Parathyroid adenoma (tissue), 2 donors: ENCODE data around the gene PCP2.

Source experiments
- H2AFZ ChIP-seq: fragments of 300-600 bp; sonication (generic); one replicate; pipeline ENCODE4 v1.7.0; 2017; ENCODE audit warnings: antibody characterized with exemption, mild to moderate bottlenecking
- H3K27ac ChIP-seq: fragments of 300-600 bp; sonication (generic); one replicate; pipeline ENCODE4 v1.7.0; 2017
- H3K27me3 ChIP-seq: fragments of 300-600 bp; sonication (generic); one replicate; pipeline ENCODE4 v1.7.0; 2017; ENCODE audit warnings: low read length; ENCODE audit not compliant: control insufficient read depth, insufficient read depth
- H3K36me3 ChIP-seq: fragments of 300-600 bp; sonication (generic); one replicate; pipeline ENCODE4 v1.7.0; 2017; ENCODE audit warnings: low read length; ENCODE audit not compliant: control insufficient read depth, insufficient read depth
- H3K4me1 ChIP-seq: fragments of 300-600 bp; sonication (generic); one replicate; pipeline ENCODE4 v1.7.0; 2017; ENCODE audit warnings: control low read depth
- H3K4me2 ChIP-seq: fragments of 300-600 bp; sonication (generic); one replicate; pipeline ENCODE4 v1.7.0; 2017; ENCODE audit warnings: low read length
- H3K4me3 ChIP-seq: fragments of 300-600 bp; sonication (generic); one replicate; pipeline ENCODE4 v1.7.0; 2017; ENCODE audit warnings: low read depth, low read length
- H3K79me2 ChIP-seq: fragments of 300-600 bp; sonication (generic); one replicate; pipeline ENCODE4 v1.7.0; 2017; ENCODE audit warnings: control low read depth
- H3K9ac ChIP-seq: fragments of 300-600 bp; sonication (generic); one replicate; pipeline ENCODE4 v1.7.0; 2017; ENCODE audit warnings: mild to moderate bottlenecking
- H3K9me3 ChIP-seq: fragments of 300-600 bp; sonication (generic); one replicate; pipeline ENCODE4 v1.7.0; 2017; ENCODE audit warnings: low read length; ENCODE audit not compliant: control insufficient read depth
- CTCF ChIP-seq: fragments of 300-600 bp; sonication (generic); IDR thresholded peaks from one replicate; pipeline ENCODE4 v1.7.0; 2017; ENCODE audit warnings: antibody characterized with exemption, mild to moderate bottlenecking
- donor health status: primary hyperparathyroidism.

Gene PCP2

GRCh38 chr19:7622933-7623685 lies 10.4 kb downstream of the PCP2 start:
- peaks cover 3% of the 10 kb centered on the region for H3K4me1 ChIP-seq
- no peaks in the 10 kb centered on the region for H3K9me3 ChIP-seq
- no peak overlapping the region for H3K9ac ChIP-seq
- H3K36me3 ChIP-seq, result no peaks in the 10 kb centered on the region
- H3K27ac ChIP-seq, result no peak overlapping the region
- no peak overlapping the region for H3K4me3 ChIP-seq
- H3K27me3 ChIP-seq, result no peaks in the 10 kb centered on the region
- H3K79me2 ChIP-seq, result peaks cover 28% of the 10 kb centered on the region
- no peak overlapping the region for H2AFZ ChIP-seq
- no peak for TF ChIP-seq CTCF
- H3K4me2 ChIP-seq, result no peak overlapping the region

GRCh38 chr19:7620442-7621412 lies 12.8 kb downstream of the PCP2 start:
- Histone ChIP-seq H3K9ac (no peak overlapping the region), H3K4me1 (peaks cover 3% of the 10 kb centered on the region), H3K4me2 (no peak overlapping the region), H3K79me2 (peaks cover 9% of the 10 kb centered on the region), H3K4me3 (no peak overlapping the region), H3K27me3 (no peaks in the 10 kb centered on the region), H3K36me3 (no peaks in the 10 kb centered on the region), H3K27ac (no peak overlapping the region), H2AFZ (no peak overlapping the region), H3K9me3 (no peaks in the 10 kb centered on the region)
- no peak for TF ChIP-seq CTCF

GRCh38 chr19:7619671-7620441 lies 13.7 kb downstream of the PCP2 start:
- no peak overlapping the region for H3K4me2 ChIP-seq
- H3K4me3 ChIP-seq, result no peak overlapping the region
- no peaks in the 10 kb centered on the region for H3K36me3 ChIP-seq
- no peak overlapping the region for H3K27ac ChIP-seq
- no peaks in the 10 kb centered on the region for H3K9me3 ChIP-seq
- no peak overlapping the region for H3K9ac ChIP-seq
- TF ChIP-seq CTCF, result no peak
- no peaks in the 10 kb centered on the region for H3K27me3 ChIP-seq
- peaks cover 3% of the 10 kb centered on the region for H3K4me1 ChIP-seq
- H2AFZ ChIP-seq, result no peak overlapping the region
- H3K79me2 ChIP-seq, result peaks cover 6% of the 10 kb centered on the region

- H3K79me2 ChIP-seq, result peaks cover 6% of the 10 kb centered on the region
- no peak overlapping the region for H2AFZ ChIP-seq
- H3K9ac ChIP-seq, result no peak overlapping the region
- no peak overlapping the region for H3K4me3 ChIP-seq
- TF ChIP-seq CTCF, result no peak
- peaks cover 3% of the 10 kb centered on the region for H3K4me1 ChIP-seq
- no peak overlapping the region for H3K27ac ChIP-seq
- H3K9me3 ChIP-seq, result no peaks in the 10 kb centered on the region
- no peak overlapping the region for H3K4me2 ChIP-seq
- no peaks in the 10 kb centered on the region for H3K27me3 ChIP-seq
- no peaks in the 10 kb centered on the region for H3K36me3 ChIP-seq
These were observed 14.6 kb downstream of the PCP2 start for GRCh38 chr19:7618771-7619510.
